Osteocyte (in vitro differentiated cells): ENCODE measurements around the gene WNT9B. TPM values are rescaled to one million over a fixed set of nuclear protein-coding genes. Genes with fewer than 3 reads are reported as not detected.

ENCODE experiments used
- DNase-seq: peaks from one replicate; pipeline ENCODE4 v3.0.0; 2021; ENCODE audit warnings: mixed read lengths; ENCODE audit not compliant: unreplicated experiment; ENCODE audit errors: extremely low spot score
- H3K27ac Mint-ChIP-seq: one replicate; pipeline ENCODE4 v1.8.0; 2021; ENCODE audit warnings: mild to moderate bottlenecking, mixed read lengths; ENCODE audit not compliant: unreplicated experiment
- H3K27me3 Mint-ChIP-seq: one replicate; pipeline ENCODE4 v1.8.0; 2021; ENCODE audit warnings: mixed read lengths; ENCODE audit not compliant: unreplicated experiment
- H3K36me3 Mint-ChIP-seq: one replicate; pipeline ENCODE4 v1.8.0; 2021; ENCODE audit warnings: mixed read lengths; ENCODE audit not compliant: unreplicated experiment
- H3K4me1 Mint-ChIP-seq: one replicate; pipeline ENCODE4 v1.8.0; 2021; ENCODE audit warnings: mixed read lengths; ENCODE audit not compliant: unreplicated experiment
- H3K4me3 Mint-ChIP-seq: one replicate; pipeline ENCODE4 v1.8.0; 2021; ENCODE audit warnings: mild to moderate bottlenecking, moderate library complexity, mixed read lengths; ENCODE audit not compliant: unreplicated experiment
- H3K9me3 Mint-ChIP-seq: one replicate; pipeline ENCODE4 v1.8.0; 2021; ENCODE audit warnings: mixed read lengths; ENCODE audit not compliant: unreplicated experiment
- CTCF ChIP-seq: fragments of 200-600 bp; sonication (generic); IDR thresholded peaks from 2 replicates; pipeline ENCODE4 v1.5.0; 2021; ENCODE audit warnings: antibody characterized with exemption, mild to moderate bottlenecking, moderate library complexity
- total RNA-seq: library from RNA; stranded (reverse); gene quantifications from 2 replicates; pipeline ENCODE4 v1.2.1, GENCODE V29; 2021

The WNT9B gene
- total RNA-seq, 1 donor from 2014 or later: not detected

GRCh38 chr17:46890638-46891037 is 39.3 kb downstream of the WNT9B start:
- no peaks in the 10 kb centered on the region for H3K36me3 Mint-ChIP-seq
- no peaks in the 10 kb centered on the region for H3K9me3 Mint-ChIP-seq
- H3K4me1 Mint-ChIP-seq: peaks cover 3% of the 10 kb centered on the region
- H3K27ac Mint-ChIP-seq: no peak overlapping the region
- DNase-seq: no peak
- peaks cover 56% of the 10 kb centered on the region for H3K27me3 Mint-ChIP-seq
- TF ChIP-seq CTCF: no peak
- no peak overlapping the region for H3K4me3 Mint-ChIP-seq

- H3K4me1 Mint-ChIP-seq: peaks cover 3% of the 10 kb centered on the region
- no peaks in the 10 kb centered on the region for H3K9me3 Mint-ChIP-seq
- no peak overlapping the region for H3K27ac Mint-ChIP-seq
- no peaks in the 10 kb centered on the region for H3K36me3 Mint-ChIP-seq
- peaks cover 46% of the 10 kb centered on the region for H3K27me3 Mint-ChIP-seq
- no peak overlapping the region for H3K4me3 Mint-ChIP-seq
- DNase-seq: no peak
- no peak for TF ChIP-seq CTCF
Measured at GRCh38 chr17:46892192-46892703, 40.9 kb downstream of the WNT9B start.

GRCh38 chr17:46894024-46894423 is 42.6 kb downstream of the WNT9B start:
- H3K27ac Mint-ChIP-seq: no peak overlapping the region
- H3K27me3 Mint-ChIP-seq: peaks cover 32% of the 10 kb centered on the region
- H3K4me1 Mint-ChIP-seq: peaks cover 3% of the 10 kb centered on the region
- no peak for DNase-seq
- H3K4me3 Mint-ChIP-seq: no peak overlapping the region
- no peak for TF ChIP-seq CTCF
- H3K36me3 Mint-ChIP-seq: no peaks in the 10 kb centered on the region
- no peaks in the 10 kb centered on the region for H3K9me3 Mint-ChIP-seq

GRCh38 chr17:46894476-46895151 is 43.2 kb downstream of the WNT9B start:
- peaks cover 28% of the 10 kb centered on the region for H3K27me3 Mint-ChIP-seq
- H3K4me1 Mint-ChIP-seq: peaks cover 3% of the 10 kb centered on the region
- no peaks in the 10 kb centered on the region for H3K9me3 Mint-ChIP-seq
- no peaks in the 10 kb centered on the region for H3K36me3 Mint-ChIP-seq
- no peak overlapping the region for H3K27ac Mint-ChIP-seq
- TF ChIP-seq CTCF: no peak
- no peak for DNase-seq
- H3K4me3 Mint-ChIP-seq: no peak overlapping the region

DNA sequence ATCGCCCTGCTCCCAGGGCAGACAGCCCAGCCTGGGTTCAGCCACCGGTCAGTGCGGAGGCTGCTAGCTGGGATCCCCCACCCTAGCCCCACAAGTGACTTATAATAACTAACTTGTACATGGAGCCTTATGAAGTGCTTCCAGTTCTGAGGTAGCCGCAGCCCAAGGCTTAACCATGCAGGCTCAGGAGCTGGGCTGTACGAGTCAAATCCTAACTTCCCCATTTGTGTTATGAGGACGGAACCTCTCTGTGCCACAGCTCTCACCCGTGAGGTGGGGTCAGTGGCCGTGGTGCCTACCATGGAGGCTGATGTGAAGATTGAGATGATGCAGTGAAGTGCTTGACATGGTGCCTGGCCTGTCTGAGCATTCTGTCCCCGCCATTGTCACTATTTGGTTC is 43.8 kb downstream of the WNT9B start:
- Mint-ChIP-seq H3K4me3 (no peak overlapping the region), H3K27ac (no peak overlapping the region), H3K4me1 (peaks cover under 1% of the 10 kb centered on the region), H3K36me3 (no peaks in the 10 kb centered on the region), H3K27me3 (peaks cover 23% of the 10 kb centered on the region), H3K9me3 (no peaks in the 10 kb centered on the region)
- TF ChIP-seq CTCF: no peak
- no peak for DNase-seq
